Lower leg skin (tissue), 3 donors: ENCODE data around the gene DUSP8.

Experiments used
- CTCF ChIP-seq, 3 donors: fragments of 450-650 bp; IDR thresholded peaks; one replicate each; pipeline ENCODE4 v1.5.1; 2016; ENCODE audit warnings: antibody characterized with exemption in 3 of 3, mild to moderate bottlenecking in 3 of 3, moderate library complexity in 2 of 3
- POLR2A ChIP-seq, 2 donors: fragments of 450-650 bp; IDR thresholded peaks; one replicate each; pipeline ENCODE4 v1.6.1; 2016 to 2017; ENCODE audit warnings: antibody characterized with exemption in 2 of 2, mild to moderate bottlenecking in 1 of 2, moderate library complexity in 1 of 2

DNA sequence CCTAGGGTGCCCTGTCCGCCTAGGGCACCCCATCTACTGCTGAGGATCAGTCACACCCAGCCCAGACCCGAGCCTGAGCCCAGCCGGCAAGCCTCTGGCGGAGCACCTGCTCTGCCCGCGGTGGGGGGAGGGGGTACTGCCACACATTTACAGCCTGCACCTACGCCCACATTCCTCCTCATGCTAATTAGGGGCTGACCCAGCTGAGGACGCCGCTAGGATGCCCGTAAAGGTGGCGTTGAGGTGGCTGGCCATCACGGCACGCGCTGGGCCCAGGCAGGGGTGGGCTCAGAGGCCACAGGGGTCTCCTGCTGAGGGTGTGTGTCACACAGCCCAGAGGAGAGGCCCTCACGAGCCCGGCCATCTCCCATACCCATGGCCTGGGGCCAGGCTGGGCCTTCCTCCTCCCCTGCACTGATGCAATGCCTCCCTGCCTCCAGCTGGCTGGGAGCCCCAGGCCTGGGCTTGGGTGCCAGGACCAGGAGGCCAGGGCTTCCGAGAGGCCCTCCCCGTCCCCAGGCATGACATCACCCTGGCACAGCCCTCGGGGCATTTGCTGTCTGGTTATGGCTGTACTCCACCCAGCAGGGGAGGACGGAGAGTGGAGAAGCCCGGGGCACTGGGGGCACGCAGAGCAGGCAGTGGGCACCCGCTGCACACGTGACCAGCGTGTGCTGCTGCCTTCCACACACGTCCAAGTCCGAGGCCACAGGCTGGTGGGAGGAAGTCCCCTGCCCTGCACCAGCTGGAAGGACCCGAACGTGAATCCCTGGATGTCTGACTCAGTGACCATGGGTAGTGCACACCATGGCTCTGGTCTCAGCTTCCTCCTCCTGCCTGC lies 12.7 kb downstream of the DUSP8 start:
- TF ChIP-seq POLR2A (IDR thresholded peaks at IDR 0.05) (no peak), CTCF (IDR thresholded peaks at IDR 0.05) (no peak)
